GM19193 (cell line): ENCODE measurements around the gene E2F8.

Experiments used
- POLR2A ChIP-seq: IDR thresholded peaks from 4 replicates; pipeline ENCODE4 v1.6.1; 2011; ENCODE audit not compliant: insufficient read depth, insufficient read length; ENCODE audit errors: extremely low read depth

The E2F8 gene

DNA sequence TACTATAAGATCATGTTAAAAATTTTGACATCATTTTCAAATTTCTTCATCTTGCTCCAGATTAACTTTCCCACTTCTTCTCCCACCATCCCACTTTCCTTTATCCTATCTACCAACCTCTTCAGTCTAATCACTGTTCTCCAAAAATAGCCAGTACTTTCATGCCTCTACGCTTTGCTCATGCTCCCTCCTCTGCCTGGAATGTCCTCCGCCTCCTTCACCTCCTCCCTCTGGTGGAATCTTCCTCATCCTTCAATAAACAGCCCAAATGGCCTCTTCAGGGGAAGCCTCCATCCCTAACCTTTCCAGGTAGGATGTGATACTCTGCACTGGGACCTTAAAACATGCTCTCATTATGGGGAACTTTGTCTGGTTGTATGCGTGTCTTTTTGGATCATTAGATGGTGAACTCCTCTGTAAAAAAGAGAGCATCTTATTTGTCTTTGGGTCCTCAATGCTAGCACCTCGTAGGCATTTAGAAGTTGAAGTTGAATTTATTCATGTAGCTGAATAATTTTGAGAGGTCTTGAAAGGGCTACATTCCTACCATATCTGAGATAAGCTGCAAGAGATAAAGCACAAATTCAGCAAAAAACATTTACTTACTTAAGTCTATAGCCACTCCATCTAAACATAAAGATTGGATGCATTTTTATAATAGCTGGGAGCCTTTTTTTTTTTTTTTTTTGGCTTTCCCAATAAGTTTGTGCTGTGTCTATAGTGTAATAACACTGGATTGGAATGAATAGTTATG is 31.0 kb downstream of the E2F8 start:
- no peak for TF ChIP-seq POLR2A

DNA sequence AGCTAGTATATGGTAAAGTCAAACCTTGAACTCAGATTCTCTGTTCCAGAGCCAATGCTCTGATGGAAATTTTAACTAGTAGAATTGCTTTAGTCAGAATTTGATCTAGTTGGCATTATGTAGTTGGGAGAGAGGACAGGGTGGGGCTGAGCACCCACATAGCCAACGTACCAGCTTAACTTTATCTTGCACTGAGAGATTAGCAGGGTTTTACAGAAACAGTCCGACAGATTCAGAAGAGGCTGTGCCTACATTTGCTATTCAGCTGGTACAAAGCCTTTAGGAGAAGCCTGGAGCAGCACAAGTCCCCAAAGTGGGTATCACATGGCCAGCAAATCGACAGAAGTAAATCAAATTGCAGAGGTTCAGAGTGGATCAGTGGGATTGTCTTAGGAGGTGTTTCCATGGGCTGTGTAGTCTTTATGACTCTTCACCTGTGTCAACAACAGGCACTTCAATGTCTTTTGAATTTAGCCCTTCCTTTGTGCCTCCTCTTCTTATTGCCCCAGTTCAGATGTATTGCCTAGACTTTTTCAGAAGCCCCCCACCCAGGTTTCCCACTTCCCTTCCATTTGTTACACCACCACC is 31.7 kb downstream of the E2F8 start:
- TF ChIP-seq POLR2A = no peak

- TF ChIP-seq POLR2A = no peak
Observed at GRCh38 chr11:19208181-19208580, 32.6 kb downstream of the E2F8 start.

DNA sequence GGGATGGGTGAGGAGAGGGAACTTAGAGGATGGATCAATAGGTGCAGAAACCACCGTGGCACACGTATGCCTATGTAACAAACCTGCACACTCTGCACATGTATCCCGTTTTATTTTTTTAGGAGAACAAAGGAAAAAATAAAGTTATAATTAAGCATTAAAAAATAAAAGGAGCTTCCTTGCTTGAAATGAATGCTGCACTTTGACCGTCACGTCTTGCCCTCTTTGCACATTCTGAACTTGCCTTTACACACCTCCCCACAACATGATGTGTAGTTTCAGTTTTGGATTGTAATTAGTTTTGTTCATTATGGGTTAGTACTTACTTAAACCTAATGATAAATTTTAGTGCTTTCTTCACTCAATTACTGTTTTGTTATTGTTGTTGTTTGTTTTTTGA is 35.9 kb downstream of the E2F8 start:
- TF ChIP-seq POLR2A = no peak

GRCh38 chr11:19201737-19202605 is 38.8 kb downstream of the E2F8 start, which contains the start of gene CSRP3:
CSRP3 (minus strand) TSS chr11:19201983; CDS start chr11:19192448, 9,535 bp downstream.
- no peak for TF ChIP-seq POLR2A

DNA sequence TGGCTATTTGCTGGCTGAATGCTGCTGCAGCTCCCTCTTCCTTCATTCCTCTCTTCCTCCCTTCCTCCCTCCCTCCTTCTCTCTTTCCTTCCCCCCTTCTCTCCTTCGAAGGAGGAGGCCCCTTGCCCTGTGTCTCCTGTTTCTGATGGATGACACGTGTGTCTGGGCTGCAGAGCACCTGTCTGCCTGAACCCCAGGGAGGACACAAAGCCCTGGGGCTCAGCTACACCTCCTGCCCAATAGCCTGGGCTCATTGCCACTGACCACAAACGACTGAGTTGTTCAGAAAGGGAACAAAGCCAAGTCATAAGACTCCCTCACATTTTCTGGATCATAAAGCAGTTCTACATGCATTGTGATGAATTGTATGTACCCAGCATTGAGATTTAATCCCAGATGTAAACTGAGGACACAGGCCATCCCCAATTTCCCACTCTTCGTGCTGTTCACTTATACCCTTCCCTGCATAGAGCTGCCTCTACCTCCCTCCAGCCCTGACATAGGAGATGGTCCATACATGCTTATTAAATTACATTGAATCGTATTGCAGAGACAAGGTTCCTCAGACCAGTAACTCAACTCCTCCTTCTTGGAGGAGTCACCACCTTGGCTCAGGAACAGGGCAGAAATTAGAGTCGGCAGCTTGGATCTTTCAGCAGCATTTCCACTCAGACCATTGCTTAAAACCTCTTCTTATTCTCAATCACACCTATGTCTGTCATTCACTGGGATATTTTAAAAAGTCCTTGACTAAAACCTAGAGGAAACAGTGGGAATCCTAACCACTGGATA is 40.1 kb downstream of the E2F8 start:
- TF ChIP-seq POLR2A = no peak

- no peak for TF ChIP-seq POLR2A
Observed at GRCh38 chr11:19199771-19200170, 41.0 kb downstream of the E2F8 start.

DNA sequence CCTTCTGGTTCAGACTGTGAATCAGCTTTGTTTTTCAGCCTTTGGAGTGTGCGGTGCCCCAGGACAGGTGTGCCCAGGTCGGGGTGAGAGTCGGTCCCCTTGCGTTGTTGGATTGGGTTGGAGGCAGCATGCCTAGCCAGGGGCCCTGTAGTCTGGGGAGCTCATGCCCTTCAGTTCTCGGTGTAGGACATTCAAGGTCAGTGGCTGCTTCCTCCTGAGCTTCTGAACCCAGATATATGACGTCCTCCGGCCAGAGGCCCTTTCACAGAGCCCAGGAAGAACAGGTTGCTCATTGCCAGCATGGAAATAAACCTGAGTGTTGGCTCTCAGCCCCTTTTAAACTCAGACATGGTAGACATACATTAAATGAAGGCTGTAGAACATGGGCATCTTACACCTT is 41.7 kb downstream of the E2F8 start:
- TF ChIP-seq POLR2A = no peak

- TF ChIP-seq POLR2A = no peak
Observed at GRCh38 chr11:19196432-19196831, 44.3 kb downstream of the E2F8 start.

DNA sequence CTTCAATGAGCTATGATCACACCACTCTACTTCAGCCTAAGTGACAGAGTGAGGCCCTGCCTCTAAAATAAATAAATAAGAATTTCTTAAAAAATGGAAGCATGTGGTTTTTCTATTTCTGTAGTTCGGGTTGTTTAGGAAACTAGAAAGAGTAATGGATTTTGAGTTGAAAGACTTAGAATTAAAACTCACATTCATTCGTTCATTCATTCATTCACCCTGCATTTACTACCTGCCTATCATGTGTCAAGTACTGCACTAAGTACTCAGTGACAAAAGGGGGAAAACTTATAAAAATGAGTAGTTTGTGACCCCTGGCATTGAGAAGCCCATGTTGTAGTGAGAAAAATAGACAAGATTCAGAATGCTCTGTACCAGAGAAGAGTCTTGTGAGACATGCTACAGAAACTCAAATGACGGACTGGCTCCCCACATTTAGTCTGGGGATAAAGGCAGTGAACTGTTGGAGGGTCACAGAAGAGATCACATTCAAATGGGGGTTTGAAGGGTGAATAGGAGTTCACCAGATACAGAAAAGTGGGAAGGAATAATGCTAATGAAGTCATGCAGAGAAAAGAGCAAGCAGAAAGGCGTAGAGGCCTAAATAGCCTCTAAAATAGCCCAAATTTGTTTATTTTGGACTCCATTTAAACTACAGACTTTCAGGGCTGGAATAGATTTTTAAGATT is 46.0 kb downstream of the E2F8 start:
- no peak for TF ChIP-seq POLR2A

DNA sequence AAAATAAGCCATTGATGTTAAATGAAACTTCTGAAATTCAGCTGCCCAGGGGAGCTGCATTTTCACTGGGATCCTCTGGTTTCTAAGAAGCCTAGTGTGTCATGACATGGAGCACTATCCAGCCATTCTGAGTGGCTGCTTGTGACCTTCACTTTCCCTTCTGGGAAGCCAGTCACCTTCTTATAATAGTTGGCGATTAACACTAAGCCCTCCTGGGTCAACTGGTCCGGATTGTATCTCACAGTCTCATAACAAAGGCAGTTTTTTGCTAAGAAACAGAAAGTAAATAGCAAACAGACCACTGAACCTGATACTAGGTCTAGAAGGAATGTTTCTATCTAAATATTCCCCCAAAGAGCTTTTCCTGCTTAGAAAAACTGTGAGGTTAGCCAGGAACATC is 46.8 kb downstream of the E2F8 start:
- no peak for TF ChIP-seq POLR2A

GRCh38 chr11:19191530-19192169 is 49.1 kb downstream of the E2F8 start:
- no peak for TF ChIP-seq POLR2A

- no peak for TF ChIP-seq POLR2A
Observed at GRCh38 chr11:19187833-19188258, 52.9 kb downstream of the E2F8 start.
